ENCODE results near the gene PCBD2.

Gene PCBD2

DNA sequence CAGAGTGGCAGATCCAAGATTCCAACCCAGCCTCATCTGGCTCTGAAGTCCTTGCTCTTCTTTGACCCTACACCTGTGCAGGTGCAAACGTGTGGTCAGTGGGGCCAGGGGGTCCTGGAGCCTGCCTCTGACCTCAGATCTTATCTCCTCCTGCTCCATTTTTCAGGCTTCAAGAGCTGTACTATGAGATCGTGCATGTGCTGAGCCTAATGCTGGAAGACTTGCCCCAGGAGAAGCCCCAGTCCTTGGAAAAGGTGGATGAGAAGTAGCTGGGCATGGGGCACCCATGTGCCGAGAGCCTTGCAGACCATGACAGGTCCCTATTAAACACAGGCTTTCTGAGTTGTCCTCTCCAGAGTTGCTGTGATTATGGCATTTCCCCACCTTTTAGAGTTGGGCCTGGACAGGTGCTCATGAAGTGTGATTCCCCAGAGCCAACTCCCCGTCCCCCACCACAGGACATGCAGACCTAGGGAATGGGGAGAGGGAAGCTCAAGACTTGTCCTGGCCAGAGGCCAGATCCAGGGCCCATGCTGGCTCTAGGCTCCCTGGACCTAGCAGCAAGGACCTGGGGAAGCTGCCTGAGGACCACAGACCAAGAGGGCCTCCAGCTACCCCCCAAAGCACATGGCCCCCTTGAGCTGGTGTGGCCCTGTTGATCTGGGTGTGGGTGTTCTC is 106.6 kb downstream of the PCBD2 start:
- DNase-seq, result no peak
- TF ChIP-seq GATA1 (IDR thresholded peaks at IDR 0.05; ENCODE audit: low read depth, low read length) (no peak), POLR2A (IDR thresholded peaks at IDR 0.05; ENCODE audit: low read length) (no peak)

DNA sequence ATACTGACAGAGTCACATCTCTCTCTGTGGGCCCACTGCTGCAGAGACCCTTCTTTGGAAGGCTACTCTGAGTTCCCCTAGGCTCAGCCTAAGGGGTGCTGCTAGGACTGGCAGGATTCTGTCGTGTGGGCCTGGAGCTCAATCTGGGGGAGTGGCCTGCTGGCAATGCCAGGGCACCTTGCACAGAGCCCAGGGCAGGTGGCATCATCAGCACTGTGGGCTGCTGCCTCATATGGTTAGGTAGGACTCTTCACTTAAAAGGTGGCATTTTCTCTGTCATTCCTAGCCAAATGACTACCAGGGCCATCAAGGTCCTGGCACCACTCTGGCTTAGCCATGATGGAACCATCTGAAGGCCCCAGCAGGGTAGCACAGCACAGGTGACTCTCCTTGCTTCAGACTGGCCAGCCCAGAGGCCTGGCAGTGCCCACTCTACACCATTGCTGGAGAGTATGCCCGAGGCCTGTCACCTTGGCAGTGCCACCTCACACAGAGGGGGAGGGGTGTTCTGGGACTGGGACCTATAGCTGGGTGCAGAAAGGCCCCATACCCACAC is 107.2 kb downstream of the PCBD2 start:
- DNase-seq, result no peak
- TF ChIP-seq GATA1 (IDR thresholded peaks at IDR 0.05; ENCODE audit: low read depth, low read length) (no peak), POLR2A (IDR thresholded peaks at IDR 0.05; ENCODE audit: low read length) (no peak)

Measured in erythroblast (primary cell).